ENCODE results near the gene MLN.
"Not testable (repeated sequence)": the region's sequence is repeated elsewhere in the genome, so short reads cannot be mapped to it uniquely, and the experiment has no call there.

Gene MLN

GRCh38 chr6:33834401-33835392 lies 30.9 kb upstream of the MLN start:
- DNase-seq = no peak

GRCh38 chr6:33833599-33833998 lies 29.8 kb upstream of the MLN start:
- no peak for DNase-seq

GRCh38 chr6:33832831-33833230 lies 29.0 kb upstream of the MLN start:
- not testable (repeated sequence) for DNase-seq

- DNase-seq = not testable (repeated sequence)
Observed at GRCh38 chr6:33831725-33832124, 27.9 kb upstream of the MLN start.

- DNase-seq = no peak
Observed at GRCh38 chr6:33830635-33831240, 26.9 kb upstream of the MLN start.

- DNase-seq = no peak
Observed at GRCh38 chr6:33828764-33829731, 25.2 kb upstream of the MLN start.

GRCh38 chr6:33828452-33828763 lies 24.6 kb upstream of the MLN start:
- DNase-seq = no peak

- DNase-seq = no peak
Observed at GRCh38 chr6:33827546-33828451, 24.0 kb upstream of the MLN start.

GRCh38 chr6:33826537-33826936 lies 22.7 kb upstream of the MLN start:
- peak; percentile 20 for DNase-seq

GRCh38 chr6:33824461-33825154 lies 20.8 kb upstream of the MLN start:
- no peak for DNase-seq

GRCh38 chr6:33823806-33824205 lies 20.0 kb upstream of the MLN start:
- no peak for DNase-seq

- DNase-seq = peak; percentile 25
Observed at GRCh38 chr6:33822575-33823395, 19.0 kb upstream of the MLN start.

GRCh38 chr6:33820784-33821520 lies 17.1 kb upstream of the MLN start:
- no peak for DNase-seq

GRCh38 chr6:33820243-33820642 lies 16.4 kb upstream of the MLN start:
- no peak for DNase-seq

GRCh38 chr6:33819021-33819420 lies 15.2 kb upstream of the MLN start:
- DNase-seq = no peak

GRCh38 chr6:33818293-33818692 lies 14.5 kb upstream of the MLN start:
- DNase-seq = no peak

- DNase-seq = peak; percentile 26
Observed at GRCh38 chr6:33817489-33817888, 13.7 kb upstream of the MLN start.

- no peak for DNase-seq
Observed at GRCh38 chr6:33816911-33817310, 13.1 kb upstream of the MLN start.

GRCh38 chr6:33815854-33816253 lies 12.1 kb upstream of the MLN start:
- DNase-seq = peak; percentile 42
